Cortex of kidney (tissue), 1 donor: ENCODE measurements around the gene PLXNA1.

ENCODE experiments used
- DNase-seq: peaks from one replicate; lab custom pipeline; 2025; lab: John Stamatoyannopoulos, UW

The PLXNA1 gene

DNA sequence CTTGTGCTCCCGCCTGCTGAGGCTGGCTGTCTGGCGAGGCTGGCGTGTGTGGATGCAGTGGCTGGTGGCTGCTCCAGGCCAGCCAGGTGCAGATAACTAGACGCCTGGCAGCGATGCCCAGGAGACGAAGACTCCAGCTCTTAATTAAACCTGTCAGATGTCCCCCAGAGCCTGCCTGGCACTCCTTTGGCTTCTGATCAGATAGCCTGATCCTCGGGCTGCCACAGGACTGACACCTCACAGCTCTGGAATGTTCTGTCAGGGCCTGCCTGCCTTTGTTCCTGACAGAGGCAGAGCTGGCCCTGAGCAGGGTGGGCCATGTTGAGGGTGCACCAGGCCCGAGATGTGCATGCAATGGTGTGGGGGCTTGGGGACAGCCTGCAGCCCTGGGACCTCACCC, 36.5 kb downstream of the PLXNA1 start:
- no peak for DNase-seq

DNA sequence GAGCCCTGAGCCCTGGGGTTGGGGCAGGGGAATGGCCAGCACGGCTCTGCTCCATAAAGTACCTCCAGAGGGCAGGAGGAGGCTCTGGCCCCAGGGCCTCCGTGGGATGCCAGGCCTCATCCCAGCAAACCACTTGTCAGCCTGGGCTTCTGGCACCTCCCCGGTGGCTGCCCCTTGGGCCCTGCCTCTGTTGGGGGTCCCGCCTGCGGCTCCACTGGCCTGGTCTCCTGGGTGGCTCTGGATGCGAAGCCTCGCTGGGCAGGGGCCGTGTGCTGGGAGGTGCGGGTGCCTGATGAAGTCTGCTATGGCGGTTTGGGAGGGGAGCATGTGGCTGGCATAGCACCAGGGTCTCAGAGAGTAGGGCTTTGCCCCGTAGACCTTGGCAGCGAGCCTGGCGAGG, 37.6 kb downstream of the PLXNA1 start:
- DNase-seq: no peak

DNA sequence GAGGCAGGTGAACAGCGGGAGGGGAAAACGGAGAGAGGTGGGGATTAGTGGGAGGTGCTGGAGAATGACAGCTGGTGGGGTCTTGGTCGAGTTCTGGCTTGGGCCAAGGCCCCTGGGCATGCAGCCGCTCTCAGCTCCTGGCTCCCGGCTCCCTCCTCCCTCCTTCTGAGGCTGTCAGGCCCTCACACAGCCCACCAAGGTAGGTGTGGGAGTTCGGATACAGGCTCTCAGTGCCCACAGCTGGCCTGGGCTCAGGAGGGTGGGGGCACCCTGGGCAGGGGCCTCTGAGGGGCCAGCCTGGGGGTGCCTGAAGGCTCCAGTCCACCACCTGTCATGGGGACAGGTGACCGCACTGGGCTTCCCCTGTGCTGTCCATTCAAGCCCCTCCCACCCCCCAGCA, 39.9 kb downstream of the PLXNA1 start:
- DNase-seq: no peak

DNA sequence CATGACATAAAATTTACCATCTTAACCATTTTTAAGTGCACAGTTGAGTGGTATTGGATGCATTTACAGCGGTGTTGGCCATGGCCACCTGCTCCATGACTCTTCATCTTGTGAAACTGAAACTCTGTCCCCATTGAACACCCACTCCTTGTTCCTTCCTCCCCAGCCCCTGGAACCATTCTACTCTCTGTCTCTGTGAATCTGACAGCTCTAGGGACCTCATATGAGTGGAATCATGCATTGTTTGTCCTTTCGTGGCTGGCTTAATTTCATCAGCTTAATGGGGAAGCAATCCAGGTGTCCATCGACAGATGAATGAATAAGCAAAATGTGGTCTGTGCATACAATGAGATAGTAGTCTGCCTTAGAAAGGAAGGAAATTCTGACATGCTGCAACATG, 42.5 kb downstream of the PLXNA1 start:
- no peak for DNase-seq

DNA sequence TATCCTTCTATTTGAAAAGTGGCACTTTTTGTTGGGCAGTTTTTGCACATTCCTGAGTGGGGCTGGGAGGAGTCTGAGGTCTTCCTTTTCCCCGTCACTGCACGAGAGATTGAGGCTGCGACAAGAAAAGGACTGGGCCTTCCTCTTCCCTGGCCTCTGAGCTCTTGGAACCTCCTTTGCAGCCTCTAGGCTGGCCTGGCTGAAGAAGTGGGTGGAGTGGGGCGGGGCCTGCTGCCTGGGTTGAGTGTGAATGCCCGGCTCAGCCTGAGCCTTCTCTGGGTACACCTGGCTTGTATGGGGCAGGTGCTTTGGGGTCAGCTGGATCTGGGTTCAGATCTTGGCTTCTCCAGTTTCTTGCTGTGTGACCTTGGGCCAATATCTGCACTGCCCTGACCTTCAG, 43.1 kb downstream of the PLXNA1 start:
- DNase-seq: no peak

DNA sequence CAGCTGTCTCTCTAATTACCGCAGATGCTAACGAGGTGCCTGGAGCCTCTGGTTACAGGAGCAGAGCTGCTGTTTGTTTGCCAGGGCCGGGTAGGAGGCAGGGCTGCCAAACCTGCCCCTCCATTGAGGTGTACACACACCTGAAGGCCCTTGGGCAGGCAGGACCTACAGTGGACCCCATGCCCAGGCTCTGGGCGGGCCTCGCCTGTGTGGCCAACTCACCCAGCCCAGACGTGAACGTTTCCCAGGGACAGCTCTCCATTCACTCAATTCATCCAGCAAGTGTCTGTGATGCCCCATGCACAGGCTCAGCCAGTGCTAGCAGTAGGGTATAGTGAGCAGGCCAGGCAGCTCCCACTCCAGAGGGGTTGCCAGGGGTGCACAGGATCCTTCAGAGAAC, 43.7 kb downstream of the PLXNA1 start:
- no peak for DNase-seq

DNA sequence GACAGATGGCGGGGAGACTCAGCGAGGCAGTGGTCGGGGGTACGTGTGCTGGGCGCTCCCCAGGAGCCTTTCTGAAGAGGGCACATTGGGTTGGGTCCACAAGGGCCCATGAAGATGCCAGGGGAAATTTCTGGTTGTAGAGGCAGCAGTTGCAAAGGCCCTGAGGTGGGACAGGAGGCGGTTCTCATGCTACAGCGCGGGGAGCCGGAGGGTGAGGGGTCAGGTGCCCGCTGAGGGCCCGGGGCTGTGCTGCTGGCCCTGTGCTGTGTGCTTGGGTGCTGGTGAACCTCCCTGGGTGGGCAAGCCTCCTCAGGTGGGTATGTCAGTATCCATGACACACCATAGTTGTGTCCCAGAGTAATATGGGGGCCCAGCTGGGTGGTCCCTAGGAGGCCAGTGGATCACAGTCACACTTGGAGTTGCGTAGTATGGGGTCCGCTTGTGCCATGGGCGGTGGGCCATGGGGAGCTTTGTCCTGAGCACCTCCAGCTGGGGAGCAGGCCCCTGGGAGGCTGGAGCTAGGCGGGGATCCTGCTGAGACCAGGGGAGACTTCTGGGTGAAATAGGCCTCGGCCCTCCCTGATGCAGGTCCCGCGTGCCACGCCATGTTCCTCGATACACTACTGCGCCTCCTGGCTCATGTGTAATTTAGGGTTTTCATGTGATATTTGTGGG, 44.3 kb downstream of the PLXNA1 start:
- no peak for DNase-seq

DNA sequence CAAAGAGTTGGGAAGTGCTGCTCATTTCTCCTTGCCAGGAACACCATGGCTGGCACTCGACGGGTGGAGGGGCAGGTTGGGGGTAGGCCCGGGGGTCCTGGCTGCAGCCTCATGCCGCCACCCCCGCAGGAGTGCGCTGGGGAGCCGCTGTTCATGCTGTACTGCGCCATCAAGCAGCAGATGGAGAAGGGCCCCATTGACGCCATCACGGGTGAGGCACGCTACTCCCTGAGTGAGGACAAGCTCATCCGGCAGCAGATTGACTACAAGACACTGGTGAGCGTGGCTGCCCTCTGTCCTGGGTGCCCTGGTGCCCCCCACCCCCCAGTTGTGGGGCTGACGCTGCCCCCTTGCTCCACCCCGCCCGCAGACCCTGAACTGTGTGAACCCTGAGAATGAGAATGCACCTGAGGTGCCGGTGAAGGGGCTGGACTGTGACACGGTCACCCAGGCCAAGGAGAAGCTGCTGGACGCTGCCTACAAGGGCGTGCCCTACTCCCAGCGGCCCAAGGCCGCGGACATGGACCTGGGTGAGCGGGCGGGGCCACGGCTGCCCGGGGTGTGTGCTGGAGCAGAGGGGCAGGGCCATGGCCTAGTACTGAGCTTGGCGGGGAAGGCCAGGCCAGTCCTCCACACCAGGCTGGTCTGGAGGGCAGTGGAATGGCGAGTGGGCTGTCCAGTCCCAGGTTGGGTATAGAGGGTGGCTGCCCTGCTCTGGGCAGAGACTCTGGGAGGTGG, 45.1 kb downstream of the PLXNA1 start:
- no peak for DNase-seq

DNA sequence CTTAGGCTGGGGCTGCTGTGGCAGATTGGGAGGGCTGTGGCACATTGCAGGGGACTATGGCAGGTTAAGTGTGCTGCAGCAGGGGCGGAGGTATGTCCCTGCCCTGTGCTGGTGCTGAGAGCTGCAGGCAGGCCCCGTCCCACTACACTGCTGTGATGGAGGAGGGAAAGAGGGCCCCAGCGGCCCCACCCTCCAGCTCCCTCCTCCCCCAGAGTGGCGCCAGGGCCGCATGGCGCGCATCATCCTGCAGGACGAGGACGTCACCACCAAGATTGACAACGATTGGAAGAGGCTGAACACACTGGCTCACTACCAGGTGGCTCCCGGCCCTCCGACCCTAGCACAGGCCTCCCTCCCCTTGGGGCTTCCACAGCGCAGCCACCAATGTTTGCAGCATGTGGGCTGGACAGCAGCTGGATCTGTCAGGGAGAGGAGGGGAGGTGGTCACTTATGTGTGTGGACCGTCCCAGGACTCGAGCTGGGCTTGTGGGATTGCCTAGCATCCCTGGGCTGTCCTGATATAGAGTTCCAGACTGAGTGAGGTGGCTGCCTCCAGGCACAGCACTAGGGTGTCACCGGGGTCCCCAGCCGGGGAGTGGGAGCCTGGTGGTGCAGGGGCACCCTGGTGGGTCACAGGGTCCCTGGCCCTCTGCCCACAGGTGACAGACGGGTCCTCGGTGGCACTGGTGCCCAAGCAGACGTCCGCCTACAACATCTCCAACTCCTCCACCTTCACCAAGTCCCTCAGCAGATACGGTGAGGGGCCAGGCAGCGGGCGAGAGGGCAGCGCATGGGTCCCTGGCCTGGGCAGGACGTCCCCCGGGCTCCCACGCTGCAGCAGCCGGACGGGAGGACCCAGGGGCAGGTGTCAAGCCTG, 46.1 kb downstream of the PLXNA1 start:
- no peak for DNase-seq

DNA sequence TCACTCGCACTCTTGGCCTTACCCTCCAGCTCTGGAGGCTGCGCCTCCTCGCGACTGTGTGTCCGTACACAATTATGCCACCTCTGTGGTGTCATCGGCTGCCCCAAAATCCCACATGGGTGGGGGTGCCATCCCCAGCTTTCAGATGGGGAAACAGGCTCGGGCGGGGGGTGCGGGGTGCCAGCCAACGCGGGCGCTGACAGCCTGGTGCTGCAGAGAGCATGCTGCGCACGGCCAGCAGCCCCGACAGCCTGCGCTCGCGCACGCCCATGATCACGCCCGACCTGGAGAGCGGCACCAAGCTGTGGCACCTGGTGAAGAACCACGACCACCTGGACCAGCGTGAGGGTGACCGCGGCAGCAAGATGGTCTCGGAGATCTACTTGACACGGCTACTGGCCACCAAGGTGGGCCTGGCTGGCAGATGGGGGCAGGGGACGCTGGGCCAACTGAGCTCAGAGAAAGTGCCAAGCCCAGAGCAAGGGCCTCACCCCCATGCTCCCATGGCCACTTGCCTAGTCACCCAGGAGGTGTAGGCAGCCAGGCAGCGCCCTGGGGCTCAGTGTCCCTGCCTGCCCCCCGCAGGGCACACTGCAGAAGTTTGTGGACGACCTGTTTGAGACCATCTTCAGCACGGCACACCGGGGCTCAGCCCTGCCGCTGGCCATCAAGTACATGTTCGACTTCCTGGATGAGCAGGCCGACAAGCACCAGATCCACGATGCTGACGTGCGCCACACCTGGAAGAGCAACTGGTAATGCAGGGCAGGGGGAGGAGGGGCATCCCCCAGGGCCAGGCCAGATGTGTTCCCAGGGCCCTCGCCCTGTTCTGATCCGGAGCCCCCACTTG, 47.0 kb downstream of the PLXNA1 start:
- no peak for DNase-seq

DNA sequence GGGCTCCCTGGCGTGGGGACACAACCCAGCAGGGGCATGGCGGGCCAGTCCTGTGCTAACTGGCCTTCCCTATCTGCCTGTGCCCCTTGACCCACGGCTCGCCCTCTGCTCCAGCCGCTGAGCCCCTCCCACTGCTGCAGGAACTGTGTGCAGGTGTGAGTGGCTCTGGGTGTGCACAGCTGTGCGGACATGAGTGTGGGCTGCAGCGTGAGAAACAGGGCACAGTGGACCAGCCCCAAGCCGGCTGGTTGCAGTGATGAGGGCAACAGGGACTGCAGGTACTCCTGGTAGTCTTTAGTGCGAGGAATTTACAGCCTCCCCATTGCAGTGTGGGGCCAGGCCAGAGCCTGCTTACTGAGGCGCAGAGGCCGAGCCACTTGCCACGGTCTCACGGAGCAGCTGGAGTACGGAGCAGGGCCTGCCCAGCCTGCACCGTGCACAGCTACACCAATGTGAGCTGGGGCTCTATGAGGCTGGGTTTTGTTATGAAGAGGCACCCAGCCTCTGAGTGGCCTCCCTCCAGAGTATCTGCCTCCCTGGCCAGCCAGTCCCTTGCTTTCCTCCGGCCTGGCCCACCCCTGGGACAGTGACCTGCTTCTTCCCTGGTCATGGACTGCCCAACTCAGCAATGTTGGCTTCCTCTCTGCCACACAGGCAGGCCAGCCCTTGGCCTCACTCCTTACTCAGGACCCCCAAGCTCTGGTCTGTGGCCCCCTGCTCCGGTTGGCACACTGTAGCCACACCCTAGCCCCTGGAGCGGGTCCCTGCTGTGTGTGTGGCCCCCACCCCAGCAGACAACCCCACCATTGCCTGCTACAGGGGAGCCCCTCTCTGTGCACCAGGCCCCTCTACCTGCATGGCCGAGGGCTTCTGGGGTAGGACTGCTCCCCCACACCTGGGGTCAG, 47.8 kb downstream of the PLXNA1 start:
- DNase-seq: no peak

DNA sequence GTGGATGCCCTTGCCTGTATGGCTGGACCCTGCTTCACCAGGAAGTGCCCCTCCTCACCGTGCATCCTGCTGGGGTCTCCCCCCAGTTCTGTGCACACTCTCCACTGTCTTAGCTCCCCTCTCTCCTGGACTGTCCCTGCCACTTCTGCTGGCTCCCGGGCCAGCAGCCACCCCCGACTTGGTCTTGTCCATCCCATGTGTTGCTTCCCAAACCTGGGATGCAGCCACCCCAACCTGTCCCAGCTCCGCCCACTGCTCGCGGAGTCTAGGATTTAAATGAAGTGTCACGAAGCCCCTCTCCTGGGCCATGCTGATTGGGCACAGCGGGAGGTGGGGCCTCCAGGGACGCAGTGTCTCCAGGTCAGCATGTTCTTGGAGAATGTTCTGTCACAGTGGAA, 48.5 kb downstream of the PLXNA1 start:
- no peak for DNase-seq

DNA sequence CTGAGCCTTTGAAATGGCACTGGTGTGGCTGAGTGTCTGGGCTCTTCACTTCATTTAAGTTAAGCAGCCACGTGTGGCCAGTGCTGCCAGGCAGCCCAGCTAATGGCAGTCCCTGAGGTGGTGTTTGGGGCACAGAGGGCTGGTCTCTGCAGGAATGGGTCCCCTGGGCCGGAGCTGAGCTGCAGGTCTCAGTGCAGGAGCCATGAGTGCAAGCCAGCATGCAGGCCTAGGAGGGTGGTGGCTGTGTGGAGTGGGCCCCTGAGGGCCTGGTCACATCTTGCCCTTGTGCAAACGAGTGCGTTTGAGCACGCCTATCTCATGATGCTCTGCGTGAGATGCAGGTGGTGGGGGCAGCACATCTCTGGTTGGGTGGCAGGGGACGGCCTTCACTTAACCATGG, 48.9 kb downstream of the PLXNA1 start:
- DNase-seq: no peak

DNA sequence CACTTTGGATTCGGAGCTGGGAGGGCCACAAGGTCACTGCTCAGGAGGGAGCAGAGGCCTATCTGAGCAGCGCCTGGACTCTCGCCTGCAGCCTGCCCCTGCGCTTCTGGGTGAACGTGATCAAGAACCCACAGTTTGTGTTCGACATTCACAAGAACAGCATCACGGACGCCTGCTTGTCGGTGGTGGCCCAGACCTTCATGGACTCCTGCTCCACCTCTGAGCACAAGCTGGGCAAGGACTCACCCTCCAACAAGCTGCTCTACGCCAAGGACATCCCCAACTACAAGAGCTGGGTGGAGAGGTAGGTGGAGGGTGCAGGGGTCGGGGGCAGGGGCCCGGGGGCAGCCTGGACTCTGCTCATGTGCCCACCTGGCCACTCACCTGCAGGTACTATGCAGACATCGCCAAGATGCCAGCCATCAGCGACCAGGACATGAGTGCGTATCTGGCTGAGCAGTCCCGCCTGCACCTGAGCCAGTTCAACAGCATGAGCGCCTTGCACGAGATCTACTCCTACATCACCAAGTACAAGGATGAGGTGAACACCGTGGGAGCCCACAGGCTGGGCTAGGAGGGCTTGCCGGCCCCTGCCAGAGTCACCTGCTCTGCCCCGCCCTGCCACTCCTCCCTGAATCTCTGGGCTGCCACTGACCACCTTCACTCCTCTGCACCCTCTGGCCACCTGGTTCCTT, 49.5 kb downstream of the PLXNA1 start:
- DNase-seq: no peak
